H1 (cell line): ENCODE data around the gene YBX3. TPM values are rescaled to one million over a fixed set of nuclear protein-coding genes. Genes with fewer than 3 reads are reported as not detected.

ENCODE experiments used
- CTCF ChIA-PET: fragments of 300-600 bp; sonication (Branson Sonifier 250); formaldehyde crosslinking; loops from one replicate; lab custom pipeline; 2021; ENCODE audit not compliant: partially characterized antibody; lab: Charles Lee
- POLR2A ChIA-PET: fragments of 300-600 bp; sonication (Branson Sonifier 250); formaldehyde crosslinking; loops from one replicate; lab custom pipeline; 2021; ENCODE audit warnings: inconsistent platforms; ENCODE audit not compliant: partially characterized antibody; lab: Charles Lee
- DNase-seq, 2 experiments: peaks; one replicate each; pipeline versions ENCODE4 v3.0.0 to v3.0.0-alpha.2; 2010 to 2022; ENCODE audit warnings: low spot score in 2 of 2, low read depth in 1 of 2, mixed read lengths in 1 of 2
- FAIRE-seq: peaks from 2 replicates; lab custom pipeline; 2011; peaks lifted over from hg19 to GRCh38; lab: Jason Lieb, UNC
- H2AFZ ChIP-seq: 2 replicates; pipeline ENCODE4 v1.8.1; 2012; ENCODE audit warnings: low read length, inconsistent platforms
- H2AK5ac ChIP-seq: 2 replicates; pipeline ENCODE4 v1.6.1; 2013; ENCODE audit warnings: low read depth, low read length
- H2BK120ac ChIP-seq: replicated peaks from 2 replicates; pipeline ENCODE3; 2013; ENCODE audit warnings: low read depth, low read length, inconsistent platforms
- H2BK12ac ChIP-seq: 2 replicates; pipeline ENCODE4 v1.6.1; 2013; ENCODE audit warnings: low read depth, low read length
- H2BK15ac ChIP-seq: 2 replicates; pipeline ENCODE4 v1.6.1; 2013; ENCODE audit warnings: low read length
- H2BK20ac ChIP-seq: 2 replicates; pipeline ENCODE4 v1.6.1; 2013; ENCODE audit warnings: low read length
- H2BK5ac ChIP-seq: 2 replicates; pipeline ENCODE4 v1.6.1; 2013; ENCODE audit warnings: low read depth, low read length
- H3K14ac ChIP-seq: 2 replicates; pipeline ENCODE4 v1.6.1; 2013; ENCODE audit warnings: inconsistent platforms; ENCODE audit not compliant: insufficient read length
- H3K18ac ChIP-seq: 2 replicates; pipeline ENCODE4 v1.6.1; 2013; ENCODE audit warnings: low read length; ENCODE audit errors: extremely low read depth
- H3K23ac ChIP-seq: 2 replicates; pipeline ENCODE4 v1.6.1; 2013; ENCODE audit warnings: inconsistent platforms; ENCODE audit not compliant: insufficient read length
- H3K23me2 ChIP-seq: 2 replicates; pipeline ENCODE4 v1.6.1; 2013; ENCODE audit warnings: low read depth, low read length
- H3K27ac ChIP-seq: 2 replicates; pipeline ENCODE4 v1.6.1; 2011; ENCODE audit warnings: low read depth, low read length, inconsistent platforms
- H3K27me3 ChIP-seq, 4 experiments: replicated peaks in 1 of 4; 1 replicate in 1 of 4; 2 replicates in 3 of 4; pipeline versions ENCODE4 v1.6.1 to v1.8.1; 2011 to 2013; ENCODE audit warnings: low read length in 3 of 4, mild to moderate bottlenecking in 3 of 4, inconsistent platforms in 2 of 4, mixed read lengths in 2 of 4, moderate library complexity in 1 of 4; ENCODE audit not compliant: control insufficient read depth in 3 of 4, insufficient read depth in 3 of 4; ENCODE audit errors: extremely low read depth in 1 of 4
- H3K36me3 ChIP-seq, 4 experiments: 2 replicates each; pipeline versions ENCODE4 v1.6.1 to v1.8.1; 2011 to 2013; ENCODE audit warnings: mild to moderate bottlenecking in 4 of 4, low read length in 3 of 4, moderate library complexity in 2 of 4, control low read depth in 1 of 4, inconsistent platforms in 1 of 4; ENCODE audit not compliant: insufficient read depth in 4 of 4, control insufficient read depth in 2 of 4
- H3K4ac ChIP-seq: replicated peaks from 2 replicates; pipeline ENCODE3; 2013; ENCODE audit warnings: low read length, low read depth, mixed read lengths, inconsistent platforms; ENCODE audit not compliant: insufficient read length
- H3K4me1 ChIP-seq, 4 experiments: replicated peaks in 1 of 4; 1 replicate in 1 of 4; 2 replicates in 3 of 4; pipeline versions ENCODE4 v1.6.1 to v1.8.1; 2011 to 2013; ENCODE audit warnings: low read length in 3 of 4, inconsistent platforms in 2 of 4, mixed read lengths in 1 of 4; ENCODE audit not compliant: insufficient read depth in 4 of 4, control insufficient read depth in 3 of 4
- H3K4me2 ChIP-seq, 2 experiments: 2 replicates each; pipeline versions ENCODE4 v1.6.1 to v1.8.1; 2011 to 2013; ENCODE audit warnings: low read depth in 2 of 2, low read length in 2 of 2, control low read depth in 1 of 2, inconsistent platforms in 1 of 2, mild to moderate bottlenecking in 1 of 2; ENCODE audit not compliant: insufficient read depth in 1 of 2
- H3K4me3 ChIP-seq, 4 experiments: fragments of 200-600, 300-600 bp in 1 of 4; sonication (generic), shearing (Covaris generic), sonication (Bioruptor Twin) in 1 of 4; 2 replicates each; pipeline versions ENCODE4 v1.5.1 to v1.8.1; 2011 to 2016; ENCODE audit warnings: low read length in 4 of 4, low read depth in 3 of 4, control low read depth in 2 of 4, inconsistent platforms in 2 of 4, mild to moderate bottlenecking in 2 of 4, mixed read lengths in 1 of 4, moderate library complexity in 1 of 4; ENCODE audit not compliant: insufficient read depth in 2 of 4; ENCODE audit errors: extremely low read depth in 1 of 4
- H3K56ac ChIP-seq: replicated peaks from 2 replicates; pipeline ENCODE3; 2013; ENCODE audit warnings: low read depth, mild to moderate bottlenecking, mixed read lengths, low read length, inconsistent platforms; ENCODE audit not compliant: insufficient read length
- H3K79me1 ChIP-seq: 2 replicates; pipeline ENCODE4 v1.6.1; 2013; ENCODE audit warnings: low read depth, low read length, control low read depth
- H3K79me2 ChIP-seq, 2 experiments: 2 replicates each; pipeline versions ENCODE4 v1.6.1 to v1.8.1; 2012 to 2013; ENCODE audit warnings: low read length in 2 of 2, mild to moderate bottlenecking in 2 of 2, inconsistent platforms in 1 of 2; ENCODE audit not compliant: insufficient read depth in 2 of 2, control insufficient read depth in 1 of 2
- H3K9ac ChIP-seq, 4 experiments: replicated peaks in 1 of 4; 1 replicate in 1 of 4; 2 replicates in 3 of 4; pipeline versions ENCODE4 v1.6.1 to v1.8.1; 2011 to 2013; ENCODE audit warnings: low read depth in 3 of 4, low read length in 3 of 4, control low read depth in 2 of 4, mild to moderate bottlenecking in 2 of 4, moderate library complexity in 2 of 4, inconsistent platforms in 1 of 4; ENCODE audit errors: extremely low read depth in 1 of 4
- H3K9me3 ChIP-seq, 2 experiments: 2 replicates each; pipeline versions ENCODE4 v1.6.1 to v1.8.1; 2012 to 2013; ENCODE audit warnings: mild to moderate bottlenecking in 2 of 2, moderate library complexity in 2 of 2, control low read depth in 1 of 2, inconsistent platforms in 1 of 2, low read depth in 1 of 2, low read length in 1 of 2, mixed read lengths in 1 of 2; ENCODE audit not compliant: insufficient read depth in 2 of 2
- H4K20me1 ChIP-seq, 2 experiments: replicated peaks in 1 of 2; 2 replicates each; pipeline versions ENCODE3 to v1.8.1; 2011 to 2013; ENCODE audit warnings: inconsistent platforms in 2 of 2, low read length in 2 of 2, mild to moderate bottlenecking in 1 of 2; ENCODE audit not compliant: insufficient read depth in 2 of 2, control insufficient read depth in 1 of 2
- H4K5ac ChIP-seq: 2 replicates; pipeline ENCODE4 v1.6.1; 2013; ENCODE audit warnings: low read length, low read depth, mixed read lengths, inconsistent platforms; ENCODE audit not compliant: insufficient read length
- H4K8ac ChIP-seq: 2 replicates; pipeline ENCODE4 v1.8.0; 2013; ENCODE audit warnings: mild to moderate bottlenecking, moderate library complexity, low read length, inconsistent platforms; ENCODE audit not compliant: insufficient read depth; ENCODE audit errors: extremely low read depth
- H4K91ac ChIP-seq: replicated peaks from 2 replicates; pipeline ENCODE3; 2013; ENCODE audit warnings: low read length, mixed read lengths, inconsistent platforms; ENCODE audit not compliant: insufficient read length
- NANOG ChIP-seq: IDR thresholded peaks from 2 replicates; pipeline ENCODE4 v1.6.1; 2011; ENCODE audit warnings: low read length, low read depth, mild to moderate bottlenecking, inconsistent platforms; ENCODE audit not compliant: insufficient read depth, poor library complexity, severe bottlenecking
- polyA plus RNA-seq, 7 experiments: library from polyadenylated mRNA; depleted of rRNA in 3 of 7; stranded (reverse) in 5 of 7; unstranded in 2 of 7; fragments of >200 nt in 5 of 7; fragments of 200-250 nt in 2 of 7; gene quantifications; 1 replicate in 5 of 7; 2 replicates in 1 of 7; 4 replicates in 1 of 7; pipeline versions ENCODE4 v1.2.1 to v1.2.3, GENCODE V29; 2011 to 2013; ENCODE audit warnings: missing spikeins in 2 of 7, mixed read lengths in 2 of 7
- total RNA-seq: library from RNA; stranded (reverse); fragmentation: NEBNext Ultra II Directional; extraction: Animal tissue kit (Norgen Biotek cat#: 25700); gene quantifications from 2 replicates; pipeline ENCODE4 v1.2.1, GENCODE V29; 2021
- TF ChIP-seq, protein P1 (sequence below), 3 experiments: IDR thresholded peaks; 1 replicate in 2 of 3; 2 replicates in 1 of 3; pipeline versions ENCODE4 v1.5.1 to v1.6.1; 2011; ENCODE audit warnings: low read length in 3 of 3, mild to moderate bottlenecking in 3 of 3, inconsistent platforms in 2 of 3, low read depth in 1 of 3, moderate library complexity in 1 of 3; ENCODE audit not compliant: insufficient read depth in 1 of 3; ENCODE audit errors: control extremely low read depth in 1 of 3
- TF ChIP-seq, protein P2 (sequence below): IDR thresholded peaks from 2 replicates; pipeline ENCODE4 v1.6.1; 2011; ENCODE audit warnings: low read depth, mild to moderate bottlenecking, low read length; ENCODE audit not compliant: insufficient read depth

YBX3 gene
- total and polyA plus RNA-seq, 2 of the 8 experiments (the other 6 are each of a cell fraction or from before 2014, with no cell fraction given), result 83.1 to 480 TPM

DNA sequence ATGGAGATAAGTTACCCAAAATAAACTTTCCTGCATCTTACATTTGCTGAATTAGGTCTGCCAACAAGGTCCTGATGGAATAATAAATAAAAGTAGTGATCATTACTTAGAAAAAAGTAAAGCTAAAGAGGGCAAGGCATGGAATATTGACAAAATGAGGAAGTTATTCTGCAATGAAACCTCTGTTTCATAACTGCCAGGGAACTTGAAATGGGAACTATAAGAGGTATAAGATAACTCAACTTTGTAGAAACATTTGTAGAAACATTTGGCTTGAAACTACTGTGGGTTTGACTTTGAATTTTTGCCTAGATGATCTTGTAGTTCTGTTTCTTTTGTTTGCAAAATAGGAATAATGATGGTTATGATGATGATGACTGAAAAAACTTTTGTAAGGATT is 18.7 kb upstream of the YBX3 start:
- H3K23ac ChIP-seq, result no peak overlapping the region
- no peak overlapping the region for H4K5ac ChIP-seq
- no peak overlapping the region for H3K4me2 ChIP-seq
- H2AFZ ChIP-seq, result no peak overlapping the region
- no peak overlapping the region for H4K8ac ChIP-seq
- no peaks in the 10 kb centered on the region for H3K36me3 ChIP-seq
- no peak overlapping the region for H2AK5ac ChIP-seq
- H3K27ac ChIP-seq, result no peak overlapping the region
- H3K27me3 ChIP-seq, result no peaks in the 10 kb centered on the region
- no peak overlapping the region for H3K56ac ChIP-seq
- H3K4me1 ChIP-seq, result peaks cover 0 to 2% (median 0%) of the 10 kb centered on the region in 4 experiments; a peak in 1 of 7 replicates
- H4K20me1 ChIP-seq, result no peaks in the 10 kb centered on the region
- DNase-seq, result no peak
- H2BK5ac ChIP-seq, result no peak overlapping the region
- POLR2A ChIA-PET, result interaction anchor here (1.1 to 1.3 kb wide), 2 partner anchors 19 to 24 kb away, joined by 3 read pairs; partner anchors contain the start of gene YBX3
- H3K4me3 ChIP-seq, result no peak overlapping the region
- H2BK15ac ChIP-seq, result no peak overlapping the region
- FAIRE-seq, result no peak
- no peaks in the 10 kb centered on the region for H3K23me2 ChIP-seq
- no peak overlapping the region for H2BK12ac ChIP-seq
- no peak overlapping the region for H3K14ac ChIP-seq
- no peak overlapping the region for H4K91ac ChIP-seq
- no peak overlapping the region for H2BK20ac ChIP-seq
- TF ChIP-seq, protein P1, sequence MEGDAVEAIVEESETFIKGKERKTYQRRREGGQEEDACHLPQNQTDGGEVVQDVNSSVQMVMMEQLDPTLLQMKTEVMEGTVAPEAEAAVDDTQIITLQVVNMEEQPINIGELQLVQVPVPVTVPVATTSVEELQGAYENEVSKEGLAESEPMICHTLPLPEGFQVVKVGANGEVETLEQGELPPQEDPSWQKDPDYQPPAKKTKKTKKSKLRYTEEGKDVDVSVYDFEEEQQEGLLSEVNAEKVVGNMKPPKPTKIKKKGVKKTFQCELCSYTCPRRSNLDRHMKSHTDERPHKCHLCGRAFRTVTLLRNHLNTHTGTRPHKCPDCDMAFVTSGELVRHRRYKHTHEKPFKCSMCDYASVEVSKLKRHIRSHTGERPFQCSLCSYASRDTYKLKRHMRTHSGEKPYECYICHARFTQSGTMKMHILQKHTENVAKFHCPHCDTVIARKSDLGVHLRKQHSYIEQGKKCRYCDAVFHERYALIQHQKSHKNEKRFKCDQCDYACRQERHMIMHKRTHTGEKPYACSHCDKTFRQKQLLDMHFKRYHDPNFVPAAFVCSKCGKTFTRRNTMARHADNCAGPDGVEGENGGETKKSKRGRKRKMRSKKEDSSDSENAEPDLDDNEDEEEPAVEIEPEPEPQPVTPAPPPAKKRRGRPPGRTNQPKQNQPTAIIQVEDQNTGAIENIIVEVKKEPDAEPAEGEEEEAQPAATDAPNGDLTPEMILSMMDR (IDR thresholded peaks at IDR 0.05; ENCODE audit: control extremely low read depth in 1 of 3, insufficient read depth in 1 of 3, low read depth in 1 of 3, low read length in 3 of 3), result no peak
- TF ChIP-seq NANOG, result no peak
- TF ChIP-seq, protein P2, sequence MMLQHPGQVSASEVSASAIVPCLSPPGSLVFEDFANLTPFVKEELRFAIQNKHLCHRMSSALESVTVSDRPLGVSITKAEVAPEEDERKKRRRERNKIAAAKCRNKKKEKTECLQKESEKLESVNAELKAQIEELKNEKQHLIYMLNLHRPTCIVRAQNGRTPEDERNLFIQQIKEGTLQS, result no peak
- H3K79me1 ChIP-seq, result no peaks in the 10 kb centered on the region
- CTCF ChIA-PET, result interaction anchor here (1.0 kb wide), 1 partner anchor 9 kb away, joined by 3 read pairs; no protein-coding TSS in a partner anchor
- no peaks in the 10 kb centered on the region for H3K79me2 ChIP-seq
- no peak overlapping the region for H3K9ac ChIP-seq
- H3K9me3 ChIP-seq, result no peaks in the 10 kb centered on the region
- no peak overlapping the region for H3K4ac ChIP-seq
- H2BK120ac ChIP-seq, result no peak overlapping the region
- H3K18ac ChIP-seq, result no peak overlapping the region
